ENCODE results near the gene FALEC.

- TF ChIP-seq CTCF (IDR thresholded peaks at IDR 0.05; ENCODE audit: low read depth, low read length): no peak
- no peak for TF ChIP-seq POLR2A (IDR thresholded peaks at IDR 0.05; ENCODE audit: extremely low read depth, insufficient read length)
- TF ChIP-seq MYC (IDR thresholded peaks at IDR 0.05; ENCODE audit: low read depth, low read length): no peak
- TF ChIP-seq MAX (IDR thresholded peaks at IDR 0.05; ENCODE audit: low read depth, low read length): no peak
Observed at GRCh38 chr1:150551784-150552127, 36.2 kb downstream of the FALEC start.

All from NB4 (cell line).